Stimulated activated CD4-positive, alpha-beta T cell treated with anti-CD3 and anti-CD28 coated beads, Interleukin-4, amount 100 ng/mL, for 1 hour (primary cell): ENCODE measurements around the gene OPRD1.
"Not testable (repeated sequence)": the region's sequence is repeated elsewhere in the genome, so short reads cannot be mapped to it uniquely, and the experiment has no call there.

Source experiments
- DNase-seq: peaks from one replicate; pipeline ENCODE4 v3.0.0-alpha.2; 2020

The OPRD1 gene

GRCh38 chr1:28848416-28848815, 36.4 kb downstream of the OPRD1 start:
- DNase-seq: no peak

GRCh38 chr1:28853093-28853742, 41.2 kb downstream of the OPRD1 start:
- DNase-seq: no peak

GRCh38 chr1:28854406-28854805, 42.4 kb downstream of the OPRD1 start:
- not testable (repeated sequence) for DNase-seq

GRCh38 chr1:28855046-28855445, 43.1 kb downstream of the OPRD1 start:
- no peak for DNase-seq

GRCh38 chr1:28855469-28855951, 43.5 kb downstream of the OPRD1 start:
- no peak for DNase-seq

- DNase-seq: no peak
These were observed 44.0 kb downstream of the OPRD1 start for GRCh38 chr1:28855969-28856368.

GRCh38 chr1:28860332-28861073, 48.5 kb downstream of the OPRD1 start:
- no peak for DNase-seq

GRCh38 chr1:28862571-28863403, 50.8 kb downstream of the OPRD1 start:
- no peak for DNase-seq

GRCh38 chr1:28864695-28865094, 52.7 kb downstream of the OPRD1 start:
- no peak for DNase-seq

- DNase-seq: no peak
These were observed 54.2 kb downstream of the OPRD1 start for GRCh38 chr1:28865997-28866650.

- no peak for DNase-seq
These were observed 55.9 kb downstream of the OPRD1 start for GRCh38 chr1:28867850-28868249.

GRCh38 chr1:28869952-28870351, 58.0 kb downstream of the OPRD1 start:
- no peak for DNase-seq

GRCh38 chr1:28871631-28872401, 59.8 kb downstream of the OPRD1 start:
- no peak for DNase-seq

GRCh38 chr1:28875134-28875533, 63.2 kb downstream of the OPRD1 start:
- not testable (repeated sequence) for DNase-seq

GRCh38 chr1:28877132-28877781, 65.3 kb downstream of the OPRD1 start:
- peak; percentile 73 for DNase-seq

- DNase-seq: no peak
These were observed 66.8 kb downstream of the OPRD1 start for GRCh38 chr1:28878796-28879195.

GRCh38 chr1:28882009-28882628, 70.1 kb downstream of the OPRD1 start:
- DNase-seq: peak; percentile 81

- no peak for DNase-seq
These were observed 71.3 kb downstream of the OPRD1 start for GRCh38 chr1:28883242-28883616.

GRCh38 chr1:28885472-28885877, 73.5 kb downstream of the OPRD1 start:
- DNase-seq: no peak

GRCh38 chr1:28885977-28886730, 74.2 kb downstream of the OPRD1 start:
- DNase-seq: no peak
